HG03280 (cell line): ENCODE results near the gene ARID1B.

ENCODE experiments used
- ATAC-seq: cut with Tn5 transposase; IDR thresholded peaks from one replicate; pipeline ENCODE4 v1.9.1; 2021; ENCODE audit warnings: mild to moderate bottlenecking, moderate library complexity; ENCODE audit not compliant: unreplicated experiment

The ARID1B gene

GRCh38 chr6:156822747-156823206 lies 45.6 kb downstream of the ARID1B start:
- no peak for ATAC-seq

- no peak for ATAC-seq
These were observed 47.0 kb downstream of the ARID1B start for GRCh38 chr6:156824142-156824541.

DNA sequence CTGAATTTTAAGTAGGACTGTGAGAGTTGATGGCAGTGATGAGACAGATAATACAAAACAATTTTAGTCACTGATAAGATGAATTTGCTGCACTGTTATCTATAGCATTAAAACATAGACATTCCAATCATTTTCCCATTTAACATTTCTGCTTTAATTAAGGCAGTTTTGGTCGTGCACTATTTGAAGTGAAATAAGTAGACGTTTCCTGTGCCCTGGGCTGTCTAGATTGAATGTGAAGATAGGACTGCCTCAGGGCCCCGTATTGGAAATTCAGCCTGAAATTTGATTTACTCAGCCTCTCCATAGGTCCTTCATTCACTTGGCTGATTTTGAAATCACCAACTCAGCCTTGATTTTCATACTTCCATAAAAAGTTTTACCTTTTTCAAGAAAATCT lies 48.3 kb downstream of the ARID1B start:
- ATAC-seq = no peak

DNA sequence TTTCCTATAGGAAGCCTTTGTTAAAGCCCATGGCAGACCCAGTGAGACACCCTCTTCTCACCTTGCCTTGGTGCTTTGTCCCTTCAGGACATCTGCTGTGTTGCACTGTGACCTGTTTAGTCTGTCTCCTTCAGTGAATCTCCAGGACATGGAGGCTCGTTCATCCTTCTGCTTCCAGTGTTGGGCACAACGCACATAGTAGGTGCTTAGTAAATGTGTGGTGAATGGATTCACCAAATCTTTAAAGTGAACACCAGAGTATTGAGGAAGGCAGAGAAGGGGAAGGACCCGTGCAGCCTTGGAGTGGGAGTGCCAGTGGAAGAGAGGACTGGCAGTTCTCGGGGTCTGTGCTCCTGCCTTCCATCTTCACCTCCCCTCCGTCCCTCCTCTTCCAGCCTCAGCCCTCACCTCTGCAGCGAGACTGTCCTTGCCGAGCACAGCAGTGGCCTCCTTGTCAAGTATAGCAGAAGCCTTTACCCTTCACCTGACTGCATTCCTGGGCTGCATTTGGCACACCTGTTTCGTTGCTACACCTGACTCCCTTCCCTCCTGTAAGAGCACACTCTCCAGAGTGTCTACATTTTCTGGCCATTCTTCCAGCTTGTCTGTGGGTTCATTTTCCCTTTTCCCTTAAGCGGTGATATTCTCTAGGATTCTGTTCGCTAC lies 49.2 kb downstream of the ARID1B start:
- no peak for ATAC-seq

DNA sequence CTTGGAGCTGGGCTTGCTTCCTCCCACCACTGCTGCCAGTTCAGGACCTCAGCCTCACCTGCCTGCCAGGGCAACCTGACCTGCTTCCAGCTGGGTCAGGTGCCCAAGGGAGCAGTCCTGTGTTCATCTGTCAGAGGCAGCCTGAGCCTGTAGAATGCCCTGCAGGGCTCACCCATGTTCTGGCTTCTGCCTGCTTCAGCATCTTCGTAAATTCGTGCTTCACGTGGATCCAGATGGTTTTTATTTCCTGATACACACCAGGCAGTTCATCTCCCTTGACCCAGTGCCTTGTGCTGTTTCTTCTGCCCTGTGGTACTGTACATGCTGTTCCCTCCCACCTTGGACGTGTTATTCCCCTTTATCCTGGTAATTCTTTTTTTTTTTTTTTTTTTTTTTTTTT lies 50.2 kb downstream of the ARID1B start:
- no peak for ATAC-seq

GRCh38 chr6:156828280-156828703 lies 51.1 kb downstream of the ARID1B start:
- ATAC-seq = no peak

GRCh38 chr6:156830126-156830525 lies 52.9 kb downstream of the ARID1B start:
- ATAC-seq = no peak

GRCh38 chr6:156832231-156832647 lies 55.1 kb downstream of the ARID1B start:
- ATAC-seq = no peak

DNA sequence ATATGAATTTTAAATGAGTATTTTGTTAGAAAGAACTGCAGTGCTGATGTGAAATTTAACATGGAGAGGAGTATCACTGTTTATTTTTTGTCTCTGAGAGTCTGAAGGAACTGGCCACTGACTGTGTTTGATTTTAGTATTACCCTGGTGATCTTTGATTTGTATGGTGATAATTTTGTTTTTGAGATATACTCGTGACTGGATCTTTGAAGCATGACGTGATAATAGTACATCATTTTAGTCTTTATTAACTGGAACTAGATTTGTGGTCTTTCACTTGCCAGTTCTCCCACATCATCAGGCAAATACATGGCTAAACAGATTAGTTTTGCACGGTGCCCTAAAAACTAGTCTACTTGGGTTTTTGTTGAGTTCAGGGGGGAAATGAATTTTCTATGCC lies 55.5 kb downstream of the ARID1B start:
- no peak for ATAC-seq

DNA sequence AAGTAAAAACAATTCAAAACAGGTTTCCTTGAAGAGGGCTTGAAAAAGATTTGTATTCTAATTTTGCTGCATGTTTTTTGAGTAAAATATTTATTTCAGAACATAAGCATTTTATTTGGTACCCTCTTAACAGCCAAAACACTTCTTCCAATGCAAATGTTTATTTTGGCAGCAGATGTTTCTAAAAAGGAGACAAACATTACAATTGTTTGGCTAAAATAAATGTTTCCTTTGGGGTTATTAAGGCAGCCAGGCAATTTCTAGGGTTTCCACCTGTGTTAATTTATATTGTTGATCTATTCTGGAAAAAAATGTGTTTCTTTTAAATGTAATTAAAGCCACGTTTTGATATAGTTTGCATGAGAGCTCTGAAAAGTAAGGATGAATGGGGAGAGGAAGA lies 56.6 kb downstream of the ARID1B start:
- no peak for ATAC-seq

GRCh38 chr6:156839129-156839528 lies 62.0 kb downstream of the ARID1B start:
- no peak for ATAC-seq

GRCh38 chr6:156839591-156840001 lies 62.4 kb downstream of the ARID1B start:
- ATAC-seq = no peak

DNA sequence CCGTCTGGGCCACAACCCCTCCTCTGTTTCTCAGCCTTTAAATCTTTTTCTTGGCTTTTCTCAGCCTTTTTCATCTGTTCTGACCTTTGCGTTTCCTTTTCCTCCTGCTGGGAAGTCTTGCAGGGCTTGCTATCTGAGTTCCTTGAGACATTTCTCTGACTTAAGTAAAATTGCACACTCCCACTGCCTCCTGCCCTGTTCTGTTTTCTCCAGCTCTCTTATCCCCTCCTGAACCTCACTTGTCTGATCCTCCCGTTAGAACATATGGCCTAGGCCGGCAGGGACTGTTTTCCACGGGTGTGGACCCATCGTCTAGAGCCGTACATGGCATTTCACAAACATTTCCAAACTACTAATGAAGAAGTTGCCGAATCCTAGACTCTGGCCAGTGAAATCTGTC lies 63.0 kb downstream of the ARID1B start:
- ATAC-seq = no peak

GRCh38 chr6:156840606-156841005 lies 63.4 kb downstream of the ARID1B start:
- no peak for ATAC-seq

DNA sequence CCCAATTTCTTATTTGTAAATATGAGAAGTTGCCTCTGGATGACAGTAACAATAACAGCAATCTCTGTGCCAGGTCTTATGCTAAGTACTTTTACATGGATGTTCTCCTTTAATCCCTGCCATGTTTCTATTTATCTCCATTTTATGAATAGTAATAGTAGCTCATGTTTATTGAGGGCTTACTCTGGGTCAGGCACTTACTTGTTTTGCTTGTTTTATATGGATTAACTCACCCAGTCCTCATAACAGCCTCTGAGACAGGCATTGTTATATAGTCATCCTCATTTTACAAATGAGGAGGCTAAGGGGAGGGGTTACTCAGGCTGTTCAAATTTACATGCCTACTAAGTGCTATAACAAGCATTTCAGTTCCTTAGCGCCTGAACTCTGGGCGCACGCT lies 64.3 kb downstream of the ARID1B start:
- ATAC-seq = no peak

- no peak for ATAC-seq
These were observed 65.5 kb downstream of the ARID1B start for GRCh38 chr6:156842598-156843250.

GRCh38 chr6:156844089-156844488 lies 66.9 kb downstream of the ARID1B start:
- no peak for ATAC-seq

DNA sequence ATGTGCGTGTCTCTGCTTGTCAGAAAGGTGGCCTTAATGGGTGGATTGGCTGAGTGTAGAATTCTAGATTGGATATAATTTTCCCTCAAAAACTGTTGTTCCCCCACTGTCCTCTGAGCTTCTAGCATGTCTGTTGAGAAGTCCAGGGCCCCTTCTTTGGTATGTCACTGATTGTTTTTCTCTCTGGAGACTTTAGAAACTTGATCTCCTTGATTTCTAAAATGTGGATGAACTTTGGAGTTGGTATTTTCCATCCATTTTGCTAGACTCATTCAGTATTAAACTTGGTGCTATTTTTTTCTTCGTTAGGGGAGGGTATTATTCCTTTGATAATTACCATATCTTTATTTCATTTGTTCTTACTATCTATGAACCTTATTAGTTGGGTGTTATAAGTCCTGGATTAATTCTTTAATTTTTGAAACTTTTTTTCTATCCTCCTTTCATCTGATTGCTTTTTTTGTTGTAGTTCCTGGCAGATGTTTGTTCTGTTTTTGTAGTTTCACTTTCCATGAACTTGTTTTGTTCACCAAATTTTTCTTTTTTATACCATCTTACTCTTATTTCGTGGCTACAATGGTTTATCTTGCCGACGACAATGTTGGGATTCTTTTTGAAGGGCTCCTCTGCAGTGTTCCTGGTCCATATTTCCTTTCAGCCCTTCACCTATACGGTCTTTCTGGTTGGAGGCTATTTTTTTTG lies 68.4 kb downstream of the ARID1B start:
- ATAC-seq = no peak

GRCh38 chr6:156846845-156847599 lies 69.8 kb downstream of the ARID1B start:
- ATAC-seq = no peak

GRCh38 chr6:156848123-156848522 lies 70.9 kb downstream of the ARID1B start:
- no peak for ATAC-seq

DNA sequence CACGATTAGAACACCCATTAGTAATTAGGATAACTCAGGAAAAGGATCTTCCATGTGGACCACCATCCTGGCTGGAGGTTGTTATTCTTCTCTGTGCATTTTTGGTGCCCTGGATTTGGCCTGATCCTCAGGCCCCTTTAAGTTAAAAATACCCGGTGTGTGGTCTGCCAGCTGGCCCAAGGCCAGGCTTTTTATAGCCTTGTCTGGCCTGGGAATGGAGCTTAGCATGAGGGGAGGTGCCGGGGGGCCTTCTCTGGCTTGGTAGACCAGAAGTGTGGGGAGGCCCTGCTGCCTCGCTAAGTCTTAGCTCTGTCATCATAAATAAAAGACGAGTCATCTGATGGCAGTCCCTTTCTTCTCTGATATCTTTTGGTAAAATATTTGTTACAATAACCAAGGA lies 71.4 kb downstream of the ARID1B start:
- no peak for ATAC-seq
